Ovary (tissue), 9 donors: ENCODE measurements around the gene ATRNL1. TPM values are rescaled to one million over a fixed set of nuclear protein-coding genes. Genes with fewer than 3 reads are reported as not detected.

ENCODE experiments used
- DNase-seq, 5 donors: peaks; one replicate each; pipeline ENCODE4 v3.0.0-alpha.2; 2019 to 2020
- H3K27ac ChIP-seq, 2 donors: fragments of 200-600 bp; one replicate each; pipeline versions ENCODE4 v1.5.1 to v1.8.0; 2019 to 2022
- H3K27me3 ChIP-seq: fragments of 200-600 bp; one replicate; pipeline ENCODE4 v1.8.0; 2022
- H3K36me3 ChIP-seq: fragments of 200-600 bp; sonication (generic); one replicate; pipeline ENCODE4 v1.5.1; 2019
- H3K4me1 ChIP-seq: one replicate; pipeline ENCODE4 v1.8.1; 2013; ENCODE audit warnings: mild to moderate bottlenecking, moderate library complexity; ENCODE audit not compliant: insufficient read depth
- H3K4me3 ChIP-seq: fragments of 200-600 bp; sonication (generic); one replicate; pipeline ENCODE4 v1.5.1; 2017
- H3K9me3 ChIP-seq, 2 donors: fragments of 200-600 bp in 1 of 2; sonication (generic) in 1 of 2; one replicate each; pipeline versions ENCODE4 v1.5.1 to v1.8.1; 2013 to 2019; ENCODE audit warnings: mild to moderate bottlenecking in 1 of 2, moderate library complexity in 1 of 2
- EP300 ChIP-seq: sonication (generic); formaldehyde crosslinking; IDR thresholded peaks from one replicate; pipeline ENCODE4 v1.6.1; 2017; ENCODE audit warnings: antibody characterized with exemption
- POLR2A ChIP-seq: fragments of 450-650 bp; IDR thresholded peaks from one replicate; pipeline ENCODE4 v1.6.1; 2017; ENCODE audit warnings: antibody characterized with exemption, mild to moderate bottlenecking, moderate library complexity
- WGBS, 3 donors: extraction: QIAGEN DNeasy Blood & Tissue Kit in 1 of 3; methylation state at CpG; one replicate each; pipeline versions ENCODE4 v1.1.5 to v1.1.7; 2013 to 2017; 5-methylcytosine and 5-hydroxymethylcytosine counted together
- intact Hi-C, 4 donors: fragments of 100-400 bp; cut with DNase I; formaldehyde crosslinking; loops; one replicate each; pipeline versions ENCODE4 v1.11.0 to v1.15.1; 2022 to 2023
- polyA plus RNA-seq, 2 donors: library from polyadenylated mRNA; stranded (reverse); fragments of 200-250 nt in 1 of 2; fragments of 350-450 nt in 1 of 2; fragmentation: Illumina TruSeq in 1 of 2; extraction: RNeasy Lipid Tissue Mini Kit (QIAGEN cat#74804) in 1 of 2; gene quantifications; one replicate each; pipeline ENCODE4 v1.2.3, GENCODE V29; 2013 to 2014
- total RNA-seq, 7 donors: library from RNA; depleted of rRNA in 2 of 7; stranded (reverse); fragments of >200 nt in 2 of 7; fragmentation: NEBNext Ultra II Directional in 3 of 7; extraction: Animal tissue kit (Norgen Biotek cat#: 25700) in 3 of 7; gene quantifications; one replicate each; pipeline versions ENCODE4 v1.1.0 to v1.2.4, GENCODE V29; 2016 to 2023
- TF ChIP-seq, protein P1 (sequence below), 3 donors: fragments of 450-650 bp in 2 of 3; fragments of 200-600 bp in 1 of 3; IDR thresholded peaks; one replicate each; pipeline versions ENCODE4 v1.5.1 to v1.8.0; 2016 to 2022; ENCODE audit warnings: antibody characterized with exemption in 3 of 3, mild to moderate bottlenecking in 1 of 3
- donor health status: DM: no; HTN: no; CAD: no; lungs with moderate emphysema.
- donor health status: DM: no; HTN: no; CAD: no.
- donor health status: Bipolar disorder and iron deficiency.
- donor health status: DM: yes; HTN: yes; CAD: no.
- donor health status: DM: no; HTN: no; CAD: no.
- donor health status: DM: yes; HTN: yes; CAD: no.

Gene ATRNL1
- total and polyA plus RNA-seq, 9 donors: 8.1 to 119 (median 77.8) TPM

DNA sequence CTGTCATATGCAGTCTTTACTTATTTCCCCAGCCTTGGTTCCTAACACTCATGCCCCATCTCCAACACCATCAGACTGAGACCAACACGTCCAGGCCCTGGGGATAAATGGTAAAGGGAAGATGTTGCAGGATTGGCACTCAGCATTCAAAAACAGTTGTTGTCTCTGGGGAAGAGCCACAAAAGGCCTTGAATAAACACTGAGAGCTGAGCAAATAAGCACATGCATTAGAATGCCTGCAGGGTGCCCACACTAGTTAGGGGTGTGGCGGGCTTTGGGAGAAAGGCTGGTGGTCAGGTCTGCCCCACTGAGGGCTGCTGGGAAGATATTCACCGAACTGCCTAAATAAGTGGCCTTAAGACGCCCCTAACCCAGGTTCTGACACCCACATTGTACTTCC is 788.9 kb downstream of the ATRNL1 start:
- 88 to 93% (median 90%) methylated on average over 4 of the region's 4 CpGs for WGBS, 3 donors
- intact Hi-C loops: no loop called here

DNA sequence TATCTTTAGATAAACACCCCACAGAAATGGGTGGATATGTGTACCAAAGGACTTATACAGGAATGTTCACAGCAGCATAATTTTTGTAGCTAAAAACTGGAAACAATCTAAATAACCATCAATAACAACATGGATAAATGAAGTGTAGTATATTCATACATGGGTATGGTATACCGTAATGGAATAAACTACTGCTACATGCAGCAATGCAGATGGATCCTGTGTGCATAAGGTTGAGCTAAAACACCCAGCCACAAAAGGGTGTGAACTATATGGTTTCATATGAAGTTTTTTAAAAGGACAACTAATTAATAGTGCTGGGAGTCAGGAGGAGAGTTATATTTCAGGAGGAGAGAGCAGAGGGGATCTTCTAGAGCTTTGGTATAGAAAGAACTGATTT is 790.2 kb downstream of the ATRNL1 start:
- no peak overlapping the region for H3K27ac ChIP-seq
- no peaks in the 10 kb centered on the region for H3K4me1 ChIP-seq
- WGBS, 3 donors: 94 to 98% (median 94%) methylated on average over 1 of the region's 1 CpG
- no peaks in the 10 kb centered on the region for H3K36me3 ChIP-seq
- no peak for DNase-seq
- TF ChIP-seq EP300 (no peak), POLR2A (no peak)
- intact Hi-C loops: no loop called here
- H3K27me3 ChIP-seq: no peaks in the 10 kb centered on the region
- no peaks in the 10 kb centered on the region for H3K9me3 ChIP-seq
- no peak overlapping the region for H3K4me3 ChIP-seq

More for the DNA sequence above, 788.9 kb downstream of the ATRNL1 start:
- TF ChIP-seq EP300: no peak
- TF ChIP-seq POLR2A: no peak
- no peaks in the 10 kb centered on the region for H3K9me3 ChIP-seq
- H3K36me3 ChIP-seq: no peaks in the 10 kb centered on the region
- H3K4me3 ChIP-seq: no peak overlapping the region
- H3K4me1 ChIP-seq: no peaks in the 10 kb centered on the region
- no peak for DNase-seq
- H3K27me3 ChIP-seq: no peaks in the 10 kb centered on the region
- H3K27ac ChIP-seq: no peak overlapping the region

DNA sequence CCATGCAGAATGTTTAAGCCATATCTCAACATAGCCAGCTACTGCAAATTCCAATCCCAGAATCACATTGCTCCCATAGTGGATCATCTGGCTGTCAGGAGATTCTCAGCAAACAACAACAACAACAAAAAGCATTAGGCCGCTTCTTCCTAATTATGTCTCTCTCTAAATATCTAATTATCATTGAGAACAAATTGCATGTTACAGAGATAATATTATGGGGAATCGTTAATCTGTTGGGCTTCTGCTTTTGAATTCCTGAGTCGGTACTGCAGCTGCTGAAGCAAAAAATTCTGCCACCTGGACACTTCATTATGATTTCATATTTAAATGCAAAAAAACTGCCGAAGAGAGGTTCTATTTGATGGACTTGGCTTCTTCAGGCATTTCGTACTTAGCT is 791.2 kb downstream of the ATRNL1 start:
- Histone ChIP-seq H3K36me3 (no peaks in the 10 kb centered on the region), H3K27ac (no peak overlapping the region), H3K27me3 (no peaks in the 10 kb centered on the region), H3K4me3 (no peak overlapping the region), H3K9me3 (no peaks in the 10 kb centered on the region), H3K4me1 (no peaks in the 10 kb centered on the region)
- 61 to 77% (median 76%) methylated on average over 5 of the region's 5 CpGs for WGBS, 3 donors
- TF ChIP-seq EP300 (no peak), POLR2A (no peak)
- TF ChIP-seq, protein P1, sequence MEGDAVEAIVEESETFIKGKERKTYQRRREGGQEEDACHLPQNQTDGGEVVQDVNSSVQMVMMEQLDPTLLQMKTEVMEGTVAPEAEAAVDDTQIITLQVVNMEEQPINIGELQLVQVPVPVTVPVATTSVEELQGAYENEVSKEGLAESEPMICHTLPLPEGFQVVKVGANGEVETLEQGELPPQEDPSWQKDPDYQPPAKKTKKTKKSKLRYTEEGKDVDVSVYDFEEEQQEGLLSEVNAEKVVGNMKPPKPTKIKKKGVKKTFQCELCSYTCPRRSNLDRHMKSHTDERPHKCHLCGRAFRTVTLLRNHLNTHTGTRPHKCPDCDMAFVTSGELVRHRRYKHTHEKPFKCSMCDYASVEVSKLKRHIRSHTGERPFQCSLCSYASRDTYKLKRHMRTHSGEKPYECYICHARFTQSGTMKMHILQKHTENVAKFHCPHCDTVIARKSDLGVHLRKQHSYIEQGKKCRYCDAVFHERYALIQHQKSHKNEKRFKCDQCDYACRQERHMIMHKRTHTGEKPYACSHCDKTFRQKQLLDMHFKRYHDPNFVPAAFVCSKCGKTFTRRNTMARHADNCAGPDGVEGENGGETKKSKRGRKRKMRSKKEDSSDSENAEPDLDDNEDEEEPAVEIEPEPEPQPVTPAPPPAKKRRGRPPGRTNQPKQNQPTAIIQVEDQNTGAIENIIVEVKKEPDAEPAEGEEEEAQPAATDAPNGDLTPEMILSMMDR (IDR thresholded peaks at IDR 0.05): no peak
- intact Hi-C loops: no loop called here
- no peak for DNase-seq

DNA sequence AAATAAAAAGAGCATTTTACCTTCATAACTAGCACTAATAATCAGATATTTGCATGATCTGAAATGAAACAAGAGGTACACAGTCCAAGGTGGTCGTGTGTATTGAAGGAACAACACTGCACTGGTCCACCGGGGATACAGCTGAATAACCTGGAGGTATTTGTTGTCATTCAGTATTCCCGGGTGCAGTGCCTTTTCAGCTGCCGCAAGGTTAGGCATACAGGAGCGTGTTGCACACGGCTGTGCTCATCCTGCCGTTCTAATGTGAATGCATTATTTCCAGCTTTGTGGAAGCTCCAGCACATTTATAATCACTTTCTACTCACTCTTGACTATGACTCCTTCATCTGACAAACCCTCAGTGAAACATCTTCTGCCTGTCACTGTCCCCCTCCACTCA is 802.0 kb downstream of the ATRNL1 start:
- TF ChIP-seq EP300: no peak
- TF ChIP-seq, protein P1 (IDR thresholded peaks at IDR 0.05): no peak
- no peak for TF ChIP-seq POLR2A
- no peak for DNase-seq
- WGBS, 3 donors: 84 to 91% (median 89%) methylated on average over 7 of the region's 7 CpGs
- H3K4me3 ChIP-seq: no peak overlapping the region
- H3K9me3 ChIP-seq: no peaks in the 10 kb centered on the region
- no peak overlapping the region for H3K27ac ChIP-seq
- H3K27me3 ChIP-seq: no peaks in the 10 kb centered on the region
- no peaks in the 10 kb centered on the region for H3K36me3 ChIP-seq
- no peaks in the 10 kb centered on the region for H3K4me1 ChIP-seq
- intact Hi-C loops: no loop called here

DNA sequence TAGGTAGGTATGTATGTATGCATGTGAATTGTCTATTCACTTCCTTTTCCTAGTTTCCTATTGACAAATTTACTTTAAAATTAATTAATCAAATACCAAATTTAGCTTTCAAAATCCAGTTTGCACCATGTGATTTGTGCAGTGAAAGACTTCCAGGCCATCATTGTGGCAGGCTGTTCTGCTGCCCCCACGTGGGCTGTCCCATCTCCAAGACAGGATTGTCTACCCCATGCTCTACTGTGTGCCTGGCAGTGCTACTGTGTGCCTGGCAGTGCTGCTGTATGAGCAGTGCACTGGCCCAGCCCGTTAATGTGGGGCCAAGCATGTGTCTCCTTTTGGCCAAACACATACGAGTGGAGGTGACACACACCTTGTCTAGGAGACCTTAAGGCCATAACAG is 805.1 kb downstream of the ATRNL1 start:
- H3K36me3 ChIP-seq: no peaks in the 10 kb centered on the region
- TF ChIP-seq, protein P1 (IDR thresholded peaks at IDR 0.05): no peak
- TF ChIP-seq EP300: no peak
- no peak for TF ChIP-seq POLR2A
- H3K27me3 ChIP-seq: no peaks in the 10 kb centered on the region
- no peaks in the 10 kb centered on the region for H3K4me1 ChIP-seq
- H3K27ac ChIP-seq: no peak overlapping the region
- H3K4me3 ChIP-seq: no peak overlapping the region
- intact Hi-C loops: no loop called here
- 75 to 89% (median 81%) methylated on average over 3 of the region's 3 CpGs for WGBS, 3 donors
- no peak for DNase-seq
- no peaks in the 10 kb centered on the region for H3K9me3 ChIP-seq

DNA sequence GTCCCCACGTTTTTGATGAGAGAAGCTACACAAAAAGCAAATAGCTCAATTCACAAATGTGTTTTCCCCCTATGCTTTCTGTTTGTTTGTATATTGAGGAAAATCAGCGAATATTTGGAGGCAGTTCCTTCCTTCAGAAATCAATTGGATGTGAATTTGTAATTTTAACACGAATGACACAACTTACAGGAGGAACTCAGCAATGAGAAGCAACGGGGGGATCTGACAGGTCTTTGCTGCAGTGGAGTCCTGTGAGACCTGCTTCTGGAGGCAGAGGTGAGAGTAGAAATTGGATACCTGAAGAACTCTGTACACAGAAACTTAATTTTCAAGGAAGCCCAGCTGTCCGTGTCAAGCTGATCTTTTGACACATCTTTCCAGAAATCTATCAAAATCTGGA is 809.4 kb downstream of the ATRNL1 start:
- intact Hi-C loops: no loop called here
- Histone ChIP-seq H3K36me3 (no peaks in the 10 kb centered on the region), H3K9me3 (no peaks in the 10 kb centered on the region), H3K4me1 (no peaks in the 10 kb centered on the region), H3K4me3 (no peak overlapping the region), H3K27ac (no peak overlapping the region), H3K27me3 (no peaks in the 10 kb centered on the region)
- TF ChIP-seq EP300 (no peak), POLR2A (no peak)
- TF ChIP-seq, protein P1 (IDR thresholded peaks at IDR 0.05): no peak
- 86 to 89% (median 86%) methylated on average over 5 of the region's 5 CpGs for WGBS, 3 donors
- DNase-seq: no peak
